ENCODE results near the gene STAC3. TPM values are rescaled to one million over a fixed set of nuclear protein-coding genes. Genes with fewer than 3 reads are reported as not detected.

STAC3 gene
- total and polyA plus RNA-seq, 11 donors: 0.47 to 5.7 (median 0.80) TPM; not detected in 1

DNA sequence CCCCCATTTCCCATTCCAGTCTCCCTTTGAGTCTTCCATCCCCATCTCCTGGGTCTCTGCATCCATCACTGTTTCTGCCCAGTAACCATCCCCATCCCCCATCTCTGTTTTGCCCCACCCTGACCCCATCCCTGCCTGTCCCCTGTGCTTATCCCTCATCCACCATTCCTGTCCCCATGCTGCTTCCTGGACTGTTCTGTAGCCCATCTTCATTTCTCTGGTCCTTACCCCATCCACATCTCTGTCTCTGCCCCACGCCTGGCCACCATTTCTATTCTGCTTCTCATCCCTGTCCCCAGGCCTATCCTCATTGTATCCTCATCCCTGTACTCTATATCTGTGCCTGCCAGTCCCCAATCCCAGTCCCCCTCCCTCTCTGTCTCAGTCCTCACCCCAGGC lies 30.2 kb downstream of the STAC3 start:
- intact Hi-C loops (cut with DNase I): no loop called here
- ATAC-seq: no peak
- H3K27ac ChIP-seq: no peak overlapping the region

DNA sequence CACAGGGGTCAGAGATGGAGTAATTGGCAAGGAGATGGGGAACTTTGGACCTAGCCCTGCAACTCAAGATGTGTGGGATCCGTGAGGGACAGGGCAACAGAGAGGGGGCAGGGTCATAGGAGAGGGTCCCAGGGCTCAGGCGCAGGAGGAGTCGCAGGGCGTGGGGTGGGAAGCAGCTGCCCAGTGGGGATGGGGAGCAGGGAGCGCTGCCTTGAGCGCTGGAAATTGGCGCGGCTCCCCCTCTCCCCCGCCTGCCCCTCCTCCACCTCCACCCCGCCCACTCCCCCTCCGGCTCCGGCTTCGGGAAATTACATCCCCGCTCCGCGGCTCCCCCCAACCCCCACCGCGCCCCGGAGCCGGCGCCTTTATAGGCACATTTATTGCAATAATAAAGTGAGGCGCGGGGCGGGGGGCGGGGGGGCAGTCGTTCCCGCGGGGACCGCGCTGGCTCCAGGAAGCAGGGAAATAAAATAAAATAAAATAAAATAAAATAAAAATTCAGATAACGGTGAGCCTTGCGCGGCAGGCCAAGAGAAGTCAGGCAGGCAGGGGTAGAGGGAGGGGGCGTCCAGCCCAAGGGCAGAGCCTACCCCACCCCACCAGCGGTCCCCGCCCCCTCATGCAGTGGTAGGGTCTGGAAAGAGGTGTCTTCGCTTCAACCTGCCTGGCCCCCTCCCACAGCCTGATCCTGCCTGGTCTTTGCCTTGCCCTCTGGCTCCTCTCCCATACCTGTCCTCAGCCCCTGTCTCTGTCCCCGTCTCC lies 30.8 kb downstream of the STAC3 start:
- Histone ChIP-seq H3K4me1 (peaks cover 3 to 28% (median 17%) of the 10 kb centered on the region in 12 donors), H3K9me3 (no peaks in the 10 kb centered on the region), H3K36me3 (no peaks in the 10 kb centered on the region), H3K4me3 (no peak overlapping the region), H3K27me3 (peaks cover 30 to 97% (median 82%) of the 10 kb centered on the region in 9 donors), H3K27ac (no peak overlapping the region)
- ATAC-seq: no peak
- no peak for TF ChIP-seq POLR2A (IDR thresholded peaks at IDR 0.05)
- no peak for TF ChIP-seq CTCF (IDR thresholded peaks at IDR 0.05)
- intact Hi-C loops (cut with DNase I): loop anchor here in 1 of 10 donors (5.0 kb wide), 1 partner anchor 237 kb away; the partner anchor contains the start of genes GLI1 and INHBE
- WGBS, 4 donors: 15 to 33% (median 24%) methylated on average over 36 to 38 of the region's 38 CpGs
- no peak for DNase-seq

More for the DNA sequence above, 30.2 kb downstream of the STAC3 start:
- 48 to 67% (median 59%) methylated on average over 1 of the region's 1 CpG for WGBS, 4 donors
- no peak for TF ChIP-seq POLR2A (IDR thresholded peaks at IDR 0.05)
- TF ChIP-seq CTCF (IDR thresholded peaks at IDR 0.05): no peak
- Histone ChIP-seq H3K4me1 (peaks cover 3 to 29% (median 16%) of the 10 kb centered on the region in 12 donors), H3K4me3 (no peak overlapping the region), H3K27me3 (peaks cover 31 to 97% (median 86%) of the 10 kb centered on the region in 9 donors), H3K9me3 (no peaks in the 10 kb centered on the region), H3K36me3 (no peaks in the 10 kb centered on the region)
- no peak for DNase-seq

DNA sequence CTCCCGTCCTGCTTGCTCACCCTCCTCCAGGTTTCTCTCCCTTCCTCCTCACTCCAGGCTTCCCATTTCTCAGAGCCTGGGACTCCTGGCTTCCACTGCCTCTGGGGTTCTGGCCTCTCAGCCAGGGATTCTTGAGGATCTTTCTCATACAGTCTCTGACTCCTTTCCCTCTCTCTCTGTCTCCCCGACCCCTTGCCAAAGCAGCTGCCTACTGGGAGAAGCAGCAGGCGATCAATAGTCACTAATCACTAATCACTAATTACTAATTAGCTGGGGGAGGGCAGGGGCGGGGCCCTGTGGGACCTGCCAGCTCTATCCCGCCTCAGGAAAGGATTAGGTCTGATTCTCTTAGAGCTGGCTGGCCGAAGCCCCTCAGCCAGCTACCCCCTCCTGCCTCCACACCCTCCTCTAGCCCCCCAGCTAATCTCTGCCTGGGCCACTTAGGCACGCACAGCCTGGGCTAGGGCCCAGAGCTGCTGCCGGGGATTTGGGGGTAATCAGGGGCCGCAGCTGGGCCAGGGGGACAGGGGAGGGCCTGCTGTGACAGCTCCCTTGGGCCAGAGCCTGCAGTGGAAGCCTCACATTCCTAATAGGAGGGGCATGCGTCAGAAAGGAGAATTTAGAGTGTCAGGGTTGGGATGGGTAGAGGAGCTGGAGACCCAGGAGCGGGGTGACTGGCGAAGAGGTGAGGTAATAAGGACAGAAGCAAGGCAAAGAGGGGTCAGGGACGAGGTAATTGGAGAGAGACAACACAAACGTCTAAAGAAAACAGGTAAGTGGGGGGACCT lies 31.6 kb downstream of the STAC3 start:
- Histone ChIP-seq H3K36me3 (no peaks in the 10 kb centered on the region), H3K4me1 (peaks cover 3 to 28% (median 21%) of the 10 kb centered on the region in 12 donors), H3K4me3 (no peak overlapping the region), H3K27me3 (peaks cover 23 to 95% (median 74%) of the 10 kb centered on the region in 9 donors), H3K9me3 (no peaks in the 10 kb centered on the region), H3K27ac (no peak overlapping the region)
- intact Hi-C loops (cut with DNase I): loop anchor here in 1 of 10 donors (5.0 kb wide), 1 partner anchor 238 kb away; the partner anchor contains the start of genes GLI1 and INHBE
- ATAC-seq (no peak), DNase-seq (no peak)
- 67 to 75% (median 70%) methylated on average over 14 of the region's 14 CpGs for WGBS, 4 donors
- TF ChIP-seq POLR2A (IDR thresholded peaks at IDR 0.05) (no peak), CTCF (IDR thresholded peaks at IDR 0.05) (no peak)

All from heart left ventricle (tissue), 16 donors.